HL-60/S4 (cell line): ENCODE measurements around the gene PRSS38.

ENCODE experiments used
- in situ Hi-C: fragments of 300-500 bp; cut with MboI; formaldehyde crosslinking; loops from 2 replicates; pipeline ENCODE4 v1.14.3; 2022; ENCODE audit warnings: low sequenced_read_pairs

Gene PRSS38

DNA sequence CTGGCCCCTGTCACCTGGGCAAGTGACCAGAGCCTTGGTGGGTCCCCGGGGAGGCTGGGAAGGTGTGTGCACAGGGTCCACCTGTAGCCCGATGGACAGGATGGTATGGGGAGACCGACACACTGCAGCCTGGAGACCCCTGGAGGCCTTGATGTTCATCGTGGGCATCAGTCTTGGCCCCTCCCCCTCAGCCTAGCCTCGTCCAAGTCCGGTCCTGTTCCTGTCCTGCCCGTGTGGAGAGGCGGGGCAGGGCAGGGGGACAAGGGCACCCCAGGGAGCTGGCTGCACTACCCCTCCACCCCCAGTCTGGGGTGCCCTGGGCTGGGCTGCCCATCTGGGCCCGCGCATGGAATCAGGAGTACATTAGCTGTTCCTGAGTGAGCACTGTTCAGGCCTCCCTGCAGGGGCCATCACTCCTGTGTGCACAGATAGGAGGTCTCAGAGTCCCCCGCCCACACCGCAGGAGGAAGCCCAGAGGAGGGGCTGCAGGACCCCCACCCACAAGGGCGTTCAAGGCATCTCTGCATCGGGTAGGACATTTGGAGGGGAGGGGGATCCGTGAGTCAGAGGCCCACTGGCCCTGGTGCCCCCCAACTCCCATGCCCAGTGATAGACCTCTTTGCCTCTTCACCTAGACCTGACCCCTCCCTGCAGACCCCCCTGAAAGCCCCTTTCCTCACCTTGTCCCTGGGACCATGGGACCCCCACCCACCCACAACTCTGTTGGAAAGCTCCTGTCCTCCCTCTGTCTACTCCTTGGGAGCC, 69.1 kb downstream of the PRSS38 start:
- in situ Hi-C loops = no loop called here

- in situ Hi-C loops = no loop called here
Observed at GRCh38 chr1:227885135-227885647, 69.7 kb downstream of the PRSS38 start.

- in situ Hi-C loops = no loop called here
Observed at GRCh38 chr1:227885648-227886502, 70.4 kb downstream of the PRSS38 start.

DNA sequence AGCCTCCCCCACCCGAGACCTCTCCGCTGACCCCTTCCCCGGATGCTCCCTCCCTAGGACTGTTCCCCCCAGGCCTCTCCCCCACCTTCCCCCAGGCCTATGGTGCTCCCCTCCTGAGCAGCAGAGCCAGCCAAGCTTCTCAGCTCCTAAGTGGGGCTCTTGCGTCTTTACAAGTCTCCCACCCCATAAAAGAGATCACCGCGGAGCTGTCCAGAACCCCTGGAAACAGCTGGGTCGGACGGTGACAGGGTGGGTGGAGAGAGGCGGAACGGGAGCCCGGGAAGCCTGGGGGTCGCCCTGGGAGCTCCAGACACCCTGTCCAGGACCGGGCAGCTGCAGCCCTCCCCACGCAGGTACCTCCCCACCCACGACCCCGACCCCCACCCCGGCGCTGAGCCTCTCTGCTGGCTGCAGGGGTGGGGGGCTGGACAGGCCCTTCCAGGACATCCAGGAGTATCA, 71.1 kb downstream of the PRSS38 start:
- in situ Hi-C loops = no loop called here

- in situ Hi-C loops = no loop called here
Observed at GRCh38 chr1:227886993-227887696, 71.7 kb downstream of the PRSS38 start.

- in situ Hi-C loops = no loop called here
Observed at GRCh38 chr1:227887697-227888403, 72.4 kb downstream of the PRSS38 start.

DNA sequence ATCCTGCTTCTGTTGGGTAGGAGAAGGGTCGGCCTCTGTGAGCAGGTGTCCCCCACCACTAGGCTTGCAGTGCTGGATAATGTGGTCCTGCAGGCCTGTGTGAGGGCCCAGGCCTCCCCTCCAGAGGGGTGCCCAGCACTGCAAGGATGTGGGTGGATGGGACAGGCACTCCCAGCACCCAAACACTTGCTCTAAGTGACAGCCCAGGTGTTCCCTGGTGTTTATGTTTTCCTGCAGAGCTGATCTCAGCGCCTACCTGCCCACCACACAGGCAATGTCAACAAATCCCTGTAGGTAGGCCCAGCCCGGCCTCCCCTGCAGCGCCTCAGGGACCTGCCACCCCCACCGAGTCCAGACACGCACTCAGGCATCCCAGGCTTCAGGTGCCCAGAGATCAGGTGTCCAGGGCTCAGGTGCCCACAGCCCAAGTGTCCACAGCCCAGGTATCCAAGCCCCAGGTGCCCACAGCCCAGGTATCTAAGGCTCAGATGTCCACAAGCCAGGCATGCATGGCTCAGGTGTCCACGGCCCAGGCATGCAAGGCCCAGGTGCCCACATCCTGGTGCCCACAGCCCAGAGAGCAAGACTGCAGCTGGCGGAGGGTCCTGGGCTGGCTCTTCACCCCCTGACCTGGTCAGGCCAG, 73.0 kb downstream of the PRSS38 start:
- in situ Hi-C loops = no loop called here

- in situ Hi-C loops = no loop called here
Observed at GRCh38 chr1:227889047-227889862, 73.8 kb downstream of the PRSS38 start.

DNA sequence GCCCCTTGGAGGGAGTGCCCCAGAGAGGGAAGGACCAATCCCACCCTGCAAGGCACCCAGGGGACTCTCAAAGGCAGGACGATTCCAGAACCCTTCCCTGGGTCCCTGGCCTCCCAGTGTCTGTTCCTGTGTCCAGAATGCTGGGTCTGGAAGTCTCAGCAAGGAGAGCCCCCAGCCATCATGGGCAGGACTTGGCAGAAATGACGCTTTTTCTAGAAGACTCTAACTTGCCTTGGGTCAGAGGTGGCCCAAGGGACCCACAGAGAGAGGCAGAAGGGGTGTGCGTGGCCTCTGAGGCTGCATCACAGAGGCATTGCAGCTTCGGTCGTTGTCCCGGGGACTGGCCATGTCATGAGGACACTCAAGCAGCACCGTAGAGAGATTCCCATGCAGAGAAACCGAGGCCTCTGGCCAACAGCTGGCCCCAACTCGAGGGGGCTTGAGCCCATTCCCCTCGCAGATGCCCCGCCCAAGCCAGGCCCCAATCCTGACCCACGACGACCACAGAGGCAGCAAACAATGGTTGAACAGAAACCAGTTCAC, 74.5 kb downstream of the PRSS38 start:
- in situ Hi-C loops = no loop called here

DNA sequence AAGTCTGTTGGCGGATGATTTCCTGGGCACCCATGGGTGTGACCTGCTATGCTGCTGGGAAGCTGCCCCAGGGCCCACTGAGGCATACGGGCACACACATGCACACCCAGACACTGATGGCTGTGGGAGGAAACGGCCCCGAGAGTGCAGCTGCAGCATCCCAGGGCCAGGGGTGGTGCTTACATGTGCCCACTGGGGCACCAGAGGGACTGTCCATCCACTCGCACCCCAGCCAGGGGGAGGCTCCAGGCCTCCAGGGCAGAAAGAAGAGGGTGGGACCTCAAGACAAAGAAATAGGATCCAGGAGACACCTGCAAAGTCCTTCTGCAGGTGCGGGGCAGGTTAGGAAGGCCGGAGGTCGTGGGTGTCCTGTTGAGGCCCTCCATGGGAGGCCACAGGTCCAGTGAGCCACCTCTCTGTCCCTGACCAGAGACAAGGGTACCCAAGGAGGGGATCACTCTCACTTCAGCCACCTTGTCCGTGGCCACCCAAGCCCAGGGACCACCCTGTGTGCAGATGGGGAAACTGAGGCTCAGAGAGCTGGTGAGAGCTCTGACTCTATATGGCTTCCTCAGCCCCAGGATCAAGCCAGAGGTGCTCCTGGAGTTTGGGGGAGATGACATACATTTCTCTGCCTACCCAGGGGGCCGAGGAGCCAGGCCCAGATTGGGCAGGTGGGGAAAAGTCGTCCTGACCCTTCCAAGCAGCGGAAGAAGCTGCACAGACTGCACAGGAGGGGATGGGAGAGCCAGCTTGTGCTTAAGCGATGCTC, 75.2 kb downstream of the PRSS38 start:
- in situ Hi-C loops = no loop called here

DNA sequence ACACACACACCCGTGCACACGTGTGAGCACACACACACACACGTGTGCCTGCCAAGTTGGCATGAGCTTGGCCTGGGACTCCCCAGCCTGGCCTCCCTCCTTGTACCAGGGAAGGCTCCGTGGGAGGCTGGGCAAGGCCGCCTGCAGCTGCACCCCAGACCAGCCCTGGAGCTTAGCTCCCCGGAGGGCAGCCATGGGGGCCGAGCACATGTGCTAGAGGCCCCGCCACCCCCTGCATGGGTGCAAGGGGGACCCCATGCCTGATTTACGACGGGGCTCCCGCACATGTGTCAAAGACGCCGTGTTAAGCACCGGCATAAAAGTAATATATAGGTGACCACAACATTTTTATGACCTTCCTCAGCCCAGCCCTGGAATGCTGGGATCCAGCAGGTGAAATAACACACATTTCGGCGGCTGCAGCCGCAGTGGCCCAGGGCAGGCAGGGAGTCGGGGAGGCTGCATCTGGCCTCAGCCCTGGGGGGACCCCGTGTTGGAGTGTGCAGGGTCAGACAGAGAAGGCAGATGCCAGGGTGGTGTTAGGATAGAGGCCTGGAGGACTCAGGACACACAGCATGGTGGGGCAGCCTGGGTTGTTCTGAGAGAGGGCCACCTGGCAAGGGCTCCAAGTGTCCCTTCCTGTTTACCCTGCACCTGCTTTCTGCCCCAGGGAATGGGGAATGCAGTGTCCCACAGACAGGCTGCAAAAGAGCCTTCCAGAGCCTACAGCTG, 75.9 kb downstream of the PRSS38 start:
- in situ Hi-C loops = no loop called here

GRCh38 chr1:227891955-227892488, 76.5 kb downstream of the PRSS38 start:
- in situ Hi-C loops = no loop called here

DNA sequence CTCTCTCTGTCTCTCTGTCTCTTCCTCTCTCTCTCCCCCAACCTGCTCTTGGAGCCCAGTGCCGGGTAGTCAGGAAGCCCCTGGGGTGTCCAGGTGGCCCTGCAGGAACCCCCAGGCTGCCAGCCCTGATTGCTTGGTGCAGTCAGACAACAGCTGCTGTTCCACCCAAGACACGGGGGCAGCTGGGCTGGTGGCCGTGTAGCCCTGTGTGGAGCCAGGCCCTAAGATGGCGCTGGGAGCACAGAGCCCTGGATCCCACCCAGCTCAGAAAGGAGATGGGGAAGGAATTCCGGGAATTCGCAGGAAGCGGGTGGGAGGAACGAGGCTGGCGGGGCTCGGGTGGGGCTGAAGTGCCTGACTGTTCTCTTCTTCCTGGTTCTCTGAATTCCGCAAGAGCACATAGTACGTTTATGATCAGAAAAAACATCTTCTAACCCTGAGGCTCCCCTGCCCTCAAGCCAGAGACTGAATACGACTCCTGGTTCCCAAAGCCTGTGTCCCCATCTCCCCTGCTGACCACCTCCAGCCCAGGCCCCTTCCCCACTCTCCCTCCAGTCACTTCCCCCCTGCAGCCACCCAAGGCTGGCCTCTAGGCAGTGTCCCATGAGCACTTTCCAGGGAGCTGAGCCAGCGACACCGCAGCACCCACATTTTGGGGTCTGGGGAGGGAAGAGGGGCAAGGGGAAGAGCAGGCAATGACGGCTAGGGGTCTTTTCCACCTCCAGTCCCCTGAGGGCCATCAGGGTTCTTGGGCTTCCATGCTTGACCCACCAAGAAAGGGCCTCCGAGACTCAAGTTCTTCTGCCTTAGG, 77.2 kb downstream of the PRSS38 start:
- in situ Hi-C loops = no loop called here

DNA sequence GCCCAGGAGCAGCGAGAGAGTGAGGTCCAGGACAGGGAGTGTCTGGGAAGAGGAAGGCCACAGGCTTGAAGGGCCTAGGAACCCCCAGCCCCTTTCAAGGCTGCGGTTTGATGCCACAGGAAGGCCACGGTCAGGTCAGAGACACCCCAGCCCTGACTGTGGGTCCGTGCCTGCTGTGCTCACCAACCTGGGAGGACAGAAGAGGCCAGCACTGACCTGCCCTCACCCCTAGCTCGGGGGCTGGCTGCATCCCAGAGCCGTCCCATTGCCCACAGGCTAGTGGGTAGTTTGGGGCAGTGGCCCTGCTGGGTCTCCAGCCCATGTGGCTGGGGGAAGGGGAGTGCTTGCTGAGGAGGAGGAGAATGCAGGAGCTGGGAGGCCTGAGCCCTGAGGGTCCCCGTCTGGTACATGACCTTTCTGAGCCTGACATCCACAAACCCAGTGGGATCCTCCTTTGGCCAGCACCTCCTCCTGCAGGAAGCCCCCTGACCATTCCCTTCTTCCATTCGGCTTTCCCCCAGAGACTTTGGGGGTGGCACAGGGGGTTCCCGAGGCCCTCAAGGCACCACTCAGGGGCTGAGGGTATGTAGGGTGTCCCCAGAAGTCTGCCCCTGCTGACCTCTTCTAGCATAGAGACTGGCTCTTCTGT, 77.9 kb downstream of the PRSS38 start:
- in situ Hi-C loops = no loop called here

GRCh38 chr1:227893949-227894721, 78.7 kb downstream of the PRSS38 start:
- in situ Hi-C loops = no loop called here
